Measurements from ENCODE around the gene LAMA2. TPM values are rescaled to one million over a fixed set of nuclear protein-coding genes. Genes with fewer than 3 reads are reported as not detected.

Gene LAMA2
- total RNA-seq, 5 donors from 2014 or later (not counting 1 experiment from before 2014, with no cell fraction given) = 0.30 to 0.62 (median 0.45) TPM

- Histone ChIP-seq H3K9me3 (no peaks in the 10 kb centered on the region), H3K36me3 (ENCODE audit: control insufficient read depth in 2 of 2, extremely low read depth in 1 of 2, insufficient read depth in 1 of 2, low read length in 1 of 2) (no peaks in the 10 kb centered on the region), H3K27me3 (replicated peaks in 1 of 2; ENCODE audit: control insufficient read depth in 2 of 2, extremely low read depth in 1 of 2, insufficient read depth in 2 of 2, low read length in 1 of 2) (no peaks in the 10 kb centered on the region), H3K4me1 (ENCODE audit: control insufficient read depth in 1 of 2, extremely low read depth in 1 of 2, insufficient read depth in 2 of 2, low read length in 2 of 2) (no peaks in the 10 kb centered on the region), H3K4me3 (ENCODE audit: control insufficient read depth in 1 of 2, extremely low read depth in 1 of 2, low read length in 1 of 2) (no peak overlapping the region), H3K27ac (ENCODE audit: low read length) (no peak overlapping the region)
- WGBS (ENCODE audit: insufficient coverage) = 100% methylated on average over 1 of the region's 3 CpGs
- ChIA-PET CTCF (no interaction called here), POLR2A (no interaction called here)
- no peaks in the 10 kb centered on the region for H3K4me1 Mint-ChIP-seq
- no peaks in the 10 kb centered on the region for H3K9me3 Mint-ChIP-seq
- no peak for DNase-seq
- no peak overlapping the region for H3K27ac Mint-ChIP-seq
- H3K36me3 Mint-ChIP-seq = no peaks in the 10 kb centered on the region
- no peak for ATAC-seq (replicated peaks in 1 of 4)
- no peak overlapping the region for H3K4me3 Mint-ChIP-seq
- no peaks in the 10 kb centered on the region for H3K27me3 Mint-ChIP-seq
Measured at GRCh38 chr6:129473546-129473945, 590.6 kb downstream of the LAMA2 start.

DNA sequence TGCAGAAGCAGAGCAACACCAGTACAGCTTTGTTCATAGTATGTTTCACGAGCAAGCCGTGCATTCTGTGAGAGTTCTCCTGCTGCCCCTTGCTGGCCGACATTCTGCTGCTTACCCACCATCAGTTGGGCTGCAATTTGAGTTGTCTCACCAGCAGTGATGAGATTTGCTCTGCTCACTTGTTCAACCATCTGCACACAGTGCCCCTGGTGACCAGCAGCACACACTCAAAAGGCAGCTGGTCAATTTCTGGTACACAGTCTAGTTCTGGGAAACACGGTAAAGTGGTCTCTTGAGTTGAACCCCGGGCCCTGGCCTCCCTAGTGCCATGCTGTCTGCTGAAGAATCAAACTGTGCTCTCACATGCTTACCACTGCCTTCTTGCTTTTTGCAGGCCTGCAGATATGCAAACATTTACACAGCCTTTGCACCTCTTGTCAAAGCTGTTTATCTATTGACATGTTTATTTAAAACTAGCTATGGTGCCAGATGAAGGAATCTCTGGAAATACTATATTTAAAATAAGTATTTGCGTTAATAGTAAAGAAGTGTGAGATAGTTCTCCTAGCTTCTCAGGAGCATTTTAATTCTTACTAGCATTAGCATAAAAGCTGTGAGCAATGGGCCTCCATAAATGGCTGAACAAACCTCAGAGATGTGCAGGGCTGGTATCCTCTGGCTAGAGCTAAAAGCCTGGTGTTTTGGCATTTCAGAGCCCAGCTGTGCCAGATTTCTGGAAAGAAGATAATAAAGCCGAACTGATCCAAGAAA is 592.7 kb downstream of the LAMA2 start:
- H3K4me3 Mint-ChIP-seq = no peak overlapping the region
- Histone ChIP-seq H3K4me3 (ENCODE audit: control insufficient read depth in 1 of 2, extremely low read depth in 1 of 2, low read length in 1 of 2) (no peak overlapping the region), H3K27ac (ENCODE audit: low read length) (no peak overlapping the region), H3K4me1 (ENCODE audit: control insufficient read depth in 1 of 2, extremely low read depth in 1 of 2, insufficient read depth in 2 of 2, low read length in 2 of 2) (no peaks in the 10 kb centered on the region), H3K9me3 (no peaks in the 10 kb centered on the region), H3K27me3 (replicated peaks in 1 of 2; ENCODE audit: control insufficient read depth in 2 of 2, extremely low read depth in 1 of 2, insufficient read depth in 2 of 2, low read length in 1 of 2) (no peaks in the 10 kb centered on the region), H3K36me3 (ENCODE audit: control insufficient read depth in 2 of 2, extremely low read depth in 1 of 2, insufficient read depth in 1 of 2, low read length in 1 of 2) (no peaks in the 10 kb centered on the region)
- POLR2A ChIA-PET = no interaction called here
- H3K4me1 Mint-ChIP-seq = no peaks in the 10 kb centered on the region
- 90% methylated on average over 5 of the region's 7 CpGs for WGBS (ENCODE audit: insufficient coverage)
- no peaks in the 10 kb centered on the region for H3K27me3 Mint-ChIP-seq
- no peak overlapping the region for H3K27ac Mint-ChIP-seq
- H3K36me3 Mint-ChIP-seq = no peaks in the 10 kb centered on the region
- DNase-seq = no peak
- no peak for ATAC-seq (replicated peaks in 1 of 4)
- no peaks in the 10 kb centered on the region for H3K9me3 Mint-ChIP-seq
- CTCF ChIA-PET = interaction anchor here in 1 of 2 donors (0.5 kb wide), 1 partner anchor 962 kb away, joined by 4 read pairs; no protein-coding TSS in a partner anchor

DNA sequence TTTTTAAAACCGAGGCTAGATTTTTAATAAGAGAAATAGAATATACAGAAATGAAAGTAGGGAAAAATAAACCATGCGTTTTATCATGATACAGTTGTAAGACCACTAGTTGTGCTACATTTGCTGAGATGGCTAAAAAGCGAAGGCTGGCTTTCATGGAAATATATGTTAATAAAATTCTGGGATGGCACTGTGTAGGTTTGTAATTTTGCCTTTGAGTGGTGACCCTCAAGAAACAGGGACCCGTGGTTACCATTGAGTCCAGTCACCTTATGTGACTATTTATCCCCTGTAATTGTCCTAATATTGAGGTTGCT is 593.3 kb downstream of the LAMA2 start:
- 88% methylated on average over 3 of the region's 4 CpGs for WGBS (ENCODE audit: insufficient coverage)
- no peaks in the 10 kb centered on the region for H3K9me3 ChIP-seq
- Mint-ChIP-seq H3K36me3 (no peaks in the 10 kb centered on the region), H3K27me3 (no peaks in the 10 kb centered on the region), H3K4me3 (no peak overlapping the region), H3K9me3 (no peaks in the 10 kb centered on the region), H3K4me1 (no peaks in the 10 kb centered on the region), H3K27ac (no peak overlapping the region)
- no peaks in the 10 kb centered on the region for H3K4me1 ChIP-seq (ENCODE audit: control insufficient read depth in 1 of 2, extremely low read depth in 1 of 2, insufficient read depth in 2 of 2, low read length in 2 of 2)
- no peak for DNase-seq
- no peak overlapping the region for H3K4me3 ChIP-seq (ENCODE audit: control insufficient read depth in 1 of 2, extremely low read depth in 1 of 2, low read length in 1 of 2)
- H3K27me3 ChIP-seq (replicated peaks in 1 of 2; ENCODE audit: control insufficient read depth in 2 of 2, extremely low read depth in 1 of 2, insufficient read depth in 2 of 2, low read length in 1 of 2) = no peaks in the 10 kb centered on the region
- CTCF ChIA-PET = no interaction called here
- H3K36me3 ChIP-seq (ENCODE audit: control insufficient read depth in 2 of 2, extremely low read depth in 1 of 2, insufficient read depth in 1 of 2, low read length in 1 of 2) = no peaks in the 10 kb centered on the region
- POLR2A ChIA-PET = no interaction called here
- H3K27ac ChIP-seq (ENCODE audit: low read length) = no peak overlapping the region
- ATAC-seq (replicated peaks in 1 of 4) = no peak

DNA sequence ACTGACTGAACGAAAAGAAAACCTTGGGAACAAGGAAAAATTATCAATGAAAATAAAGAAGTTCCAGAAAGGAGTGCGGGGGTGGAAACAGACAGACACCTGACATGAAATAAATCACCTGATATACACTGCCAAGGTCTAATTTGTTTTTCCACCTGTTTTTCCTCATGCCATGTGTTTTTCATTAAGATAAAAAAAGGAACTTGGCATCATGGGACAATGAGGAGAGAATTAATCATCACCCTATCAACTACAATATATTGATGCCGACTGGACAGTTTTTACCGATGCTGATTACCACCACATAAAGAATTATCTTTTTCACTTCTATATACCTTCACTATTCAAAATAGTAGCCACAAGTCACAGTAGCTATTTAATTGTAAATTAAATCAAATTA is 593.9 kb downstream of the LAMA2 start:
- no peaks in the 10 kb centered on the region for H3K27me3 ChIP-seq (replicated peaks in 1 of 2; ENCODE audit: control insufficient read depth in 2 of 2, extremely low read depth in 1 of 2, insufficient read depth in 2 of 2, low read length in 1 of 2)
- H3K4me3 ChIP-seq (ENCODE audit: control insufficient read depth in 1 of 2, extremely low read depth in 1 of 2, low read length in 1 of 2) = no peak overlapping the region
- no peaks in the 10 kb centered on the region for H3K9me3 ChIP-seq
- H3K36me3 ChIP-seq (ENCODE audit: control insufficient read depth in 2 of 2, extremely low read depth in 1 of 2, insufficient read depth in 1 of 2, low read length in 1 of 2) = no peaks in the 10 kb centered on the region
- Mint-ChIP-seq H3K4me3 (no peak overlapping the region), H3K4me1 (no peaks in the 10 kb centered on the region), H3K36me3 (no peaks in the 10 kb centered on the region), H3K27ac (no peak overlapping the region), H3K27me3 (no peaks in the 10 kb centered on the region), H3K9me3 (no peaks in the 10 kb centered on the region)
- CTCF ChIA-PET = no interaction called here
- H3K27ac ChIP-seq (ENCODE audit: low read length) = no peak overlapping the region
- DNase-seq (no peak), ATAC-seq (replicated peaks in 1 of 4) (no peak)
- H3K4me1 ChIP-seq (ENCODE audit: control insufficient read depth in 1 of 2, extremely low read depth in 1 of 2, insufficient read depth in 2 of 2, low read length in 2 of 2) = no peaks in the 10 kb centered on the region
- WGBS (ENCODE audit: insufficient coverage) = no CpG with 5 or more reads among the region's 4 CpGs
- POLR2A ChIA-PET = interaction anchor here in 1 of 2 donors (0.5 kb wide), 1 partner anchor 122 kb away, joined by 3 read pairs; no protein-coding TSS in a partner anchor

DNA sequence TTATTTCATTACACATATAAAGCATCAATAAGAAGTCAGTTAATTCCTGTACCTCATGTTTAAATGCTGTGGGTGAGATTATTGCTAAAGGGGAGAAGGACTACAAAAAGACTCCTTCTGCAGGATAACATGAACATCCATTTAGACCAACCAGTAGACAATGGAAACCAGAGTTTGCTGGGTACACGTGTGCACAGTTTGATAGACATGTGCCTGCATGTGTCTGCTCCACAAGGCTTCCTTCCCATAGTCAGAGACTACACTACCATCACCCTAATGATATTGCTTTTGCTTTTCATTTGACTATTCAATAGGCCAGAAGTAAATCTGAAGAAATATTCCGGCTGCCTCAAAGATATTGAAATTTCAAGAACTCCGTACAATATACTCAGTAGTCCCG is 595.4 kb downstream of the LAMA2 start:
- ChIA-PET POLR2A (no interaction called here), CTCF (no interaction called here)
- no peaks in the 10 kb centered on the region for H3K4me1 ChIP-seq (ENCODE audit: control insufficient read depth in 1 of 2, extremely low read depth in 1 of 2, insufficient read depth in 2 of 2, low read length in 2 of 2)
- Mint-ChIP-seq H3K9me3 (no peaks in the 10 kb centered on the region), H3K4me3 (no peak overlapping the region), H3K36me3 (no peaks in the 10 kb centered on the region), H3K27me3 (no peaks in the 10 kb centered on the region), H3K27ac (no peak overlapping the region), H3K4me1 (no peaks in the 10 kb centered on the region)
- H3K27me3 ChIP-seq (replicated peaks in 1 of 2; ENCODE audit: control insufficient read depth in 2 of 2, extremely low read depth in 1 of 2, insufficient read depth in 2 of 2, low read length in 1 of 2) = no peaks in the 10 kb centered on the region
- no peak overlapping the region for H3K4me3 ChIP-seq (ENCODE audit: control insufficient read depth in 1 of 2, extremely low read depth in 1 of 2, low read length in 1 of 2)
- 100% methylated on average over 1 of the region's 4 CpGs for WGBS (ENCODE audit: insufficient coverage)
- no peak overlapping the region for H3K27ac ChIP-seq (ENCODE audit: low read length)
- no peaks in the 10 kb centered on the region for H3K9me3 ChIP-seq
- DNase-seq (no peak), ATAC-seq (replicated peaks in 1 of 4) (no peak)
- no peaks in the 10 kb centered on the region for H3K36me3 ChIP-seq (ENCODE audit: control insufficient read depth in 2 of 2, extremely low read depth in 1 of 2, insufficient read depth in 1 of 2, low read length in 1 of 2)

GRCh38 chr6:129481706-129482105 is 598.8 kb downstream of the LAMA2 start:
- WGBS (ENCODE audit: insufficient coverage) = 94% methylated on average over 2 of the region's 4 CpGs

More at GRCh38 chr6:129481706-129482105, 598.8 kb downstream of the LAMA2 start:
- Mint-ChIP-seq H3K36me3 (no peaks in the 10 kb centered on the region), H3K27ac (no peak overlapping the region), H3K9me3 (no peaks in the 10 kb centered on the region), H3K27me3 (no peaks in the 10 kb centered on the region), H3K4me3 (no peak overlapping the region), H3K4me1 (no peaks in the 10 kb centered on the region)
- Histone ChIP-seq H3K27me3 (replicated peaks in 1 of 2; ENCODE audit: control insufficient read depth in 2 of 2, extremely low read depth in 1 of 2, insufficient read depth in 2 of 2, low read length in 1 of 2) (no peaks in the 10 kb centered on the region), H3K36me3 (ENCODE audit: control insufficient read depth in 2 of 2, extremely low read depth in 1 of 2, insufficient read depth in 1 of 2, low read length in 1 of 2) (no peaks in the 10 kb centered on the region), H3K9me3 (no peaks in the 10 kb centered on the region), H3K4me1 (ENCODE audit: control insufficient read depth in 1 of 2, extremely low read depth in 1 of 2, insufficient read depth in 2 of 2, low read length in 2 of 2) (no peaks in the 10 kb centered on the region), H3K27ac (ENCODE audit: low read length) (no peak overlapping the region), H3K4me3 (ENCODE audit: control insufficient read depth in 1 of 2, extremely low read depth in 1 of 2, low read length in 1 of 2) (no peak overlapping the region)
- DNase-seq (no peak), ATAC-seq (replicated peaks in 1 of 4) (no peak)
- CTCF ChIA-PET = no interaction called here
- POLR2A ChIA-PET = no interaction called here

Measured in T-cell (primary cell).